HG02973 (cell line): ENCODE results near the gene ZMPSTE24.
"Not testable (repeated sequence)": the region's sequence is repeated elsewhere in the genome, so short reads cannot be mapped to it uniquely, and the experiment has no call there.

Experiments used
- ATAC-seq: cut with Tn5 transposase; IDR thresholded peaks from one replicate; pipeline ENCODE4 v1.9.1; 2021; ENCODE audit warnings: moderate library complexity; ENCODE audit not compliant: unreplicated experiment

Gene ZMPSTE24

DNA sequence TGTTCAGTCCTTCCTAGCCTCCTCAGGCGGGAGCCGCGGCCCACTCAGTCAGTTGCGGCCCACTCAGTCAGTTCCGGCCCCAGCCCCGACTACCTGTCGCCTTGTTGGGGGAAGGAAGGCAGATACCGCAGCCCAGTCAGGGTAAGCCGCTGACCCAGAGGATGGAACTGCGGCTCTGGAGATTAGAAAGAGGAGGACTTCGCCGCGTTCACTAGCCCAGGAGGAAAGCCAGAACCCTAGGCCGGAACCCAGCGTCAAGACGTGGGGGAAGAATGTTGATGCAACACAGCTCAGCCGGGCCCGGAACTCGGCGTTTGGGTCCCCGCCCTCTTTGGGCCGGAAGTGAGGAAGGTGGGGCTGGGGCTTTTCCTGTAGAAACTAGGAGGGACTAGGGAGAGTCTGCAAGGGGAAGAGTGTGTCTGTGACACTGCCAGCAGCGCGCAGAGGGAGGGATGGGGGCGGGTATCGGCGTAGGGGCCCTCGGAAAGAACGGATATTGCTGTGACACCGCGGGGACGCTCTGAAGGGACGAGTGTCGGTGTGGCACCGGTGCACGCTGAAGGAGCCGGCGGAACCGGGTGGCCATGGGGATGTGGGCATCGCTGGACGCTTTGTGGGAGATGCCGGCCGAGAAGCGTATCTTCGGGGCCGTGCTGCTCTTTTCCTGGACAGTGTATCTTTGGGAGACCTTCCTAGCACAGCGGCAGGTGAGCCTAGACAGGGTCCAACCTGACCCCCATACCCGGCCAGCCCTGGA lies at the start of gene ZMPSTE24:
Gene ZMPSTE24, plus strand, starts transcription at position 549 of the 757 bp plus-strand sequence. Its CDS starts 36 bp downstream, at position 585.
- peak; percentile 79 for ATAC-seq

DNA sequence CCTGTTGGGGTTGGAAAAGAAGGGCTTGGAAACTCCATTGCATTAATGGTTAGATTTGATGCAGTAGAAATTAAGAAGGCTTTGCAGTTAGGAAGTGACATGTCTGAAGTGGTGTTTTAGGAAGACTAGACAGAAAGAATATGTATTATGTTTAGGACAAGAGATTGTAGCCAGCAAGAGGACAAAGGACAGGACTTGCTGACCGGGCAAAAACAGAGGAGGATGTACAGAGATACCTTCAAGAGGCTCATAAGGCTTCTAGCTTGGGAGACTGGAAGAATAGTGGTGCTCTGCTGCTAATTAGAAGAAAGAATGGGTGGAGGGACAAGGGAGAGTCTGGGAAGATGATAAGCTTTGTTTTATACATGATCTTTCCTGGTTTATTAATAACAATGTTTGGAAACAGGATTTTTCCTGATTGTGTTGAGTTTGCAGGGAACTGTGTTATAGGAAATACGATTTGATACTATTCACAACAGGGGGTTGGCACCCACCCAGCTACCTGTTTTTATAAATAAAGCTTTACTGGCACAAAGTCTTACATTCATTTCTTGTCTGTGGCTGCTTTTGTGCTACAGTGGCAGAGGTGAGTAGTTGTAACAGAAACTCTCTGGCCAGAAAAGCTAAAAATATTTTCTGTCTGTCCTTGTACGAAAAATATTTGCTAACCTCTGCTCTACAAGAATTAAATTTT lies 47.4 kb upstream of the ZMPSTE24 start:
- no peak for ATAC-seq

DNA sequence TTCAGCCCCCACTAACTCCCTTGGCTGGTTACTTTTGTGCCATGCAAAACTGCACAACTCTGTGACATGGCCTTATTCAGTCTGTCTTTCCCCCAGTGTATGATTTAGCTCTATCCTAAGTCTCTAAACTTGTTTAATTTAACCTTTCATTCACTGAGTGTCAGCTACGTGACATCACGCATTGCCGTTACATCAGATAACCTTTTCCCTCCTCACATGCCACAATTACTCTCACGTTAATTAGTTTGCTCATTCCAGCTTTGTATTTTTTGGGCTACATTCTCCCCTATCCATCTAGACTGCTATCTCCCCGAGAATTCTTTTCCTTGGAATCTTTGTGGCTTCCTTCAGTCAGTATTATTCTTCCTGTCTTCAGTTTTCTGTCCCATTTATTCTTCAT lies 39.7 kb upstream of the ZMPSTE24 start:
- ATAC-seq = no peak

DNA sequence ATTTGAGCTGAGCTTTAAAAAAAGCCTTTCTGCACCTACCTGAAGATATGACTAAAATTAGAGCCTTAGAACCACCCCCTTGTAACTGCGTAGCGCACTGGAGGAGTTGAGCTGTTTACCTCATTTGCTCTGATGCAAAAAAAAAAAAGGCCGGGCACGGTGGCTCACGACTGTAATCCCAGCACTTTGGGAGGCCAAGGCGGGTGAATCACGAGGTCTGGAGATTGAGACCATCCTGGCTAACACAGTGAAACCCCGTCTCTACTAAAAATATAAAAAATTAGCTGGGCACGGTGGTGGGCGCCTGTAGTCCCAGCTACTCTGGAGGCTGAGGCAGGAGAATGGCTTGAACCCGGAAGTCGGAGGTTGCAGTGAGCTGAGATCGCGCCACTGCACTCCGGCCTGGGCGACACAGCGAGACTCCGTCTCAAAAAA lies 36.5 kb upstream of the ZMPSTE24 start:
- not testable (repeated sequence) for ATAC-seq

DNA sequence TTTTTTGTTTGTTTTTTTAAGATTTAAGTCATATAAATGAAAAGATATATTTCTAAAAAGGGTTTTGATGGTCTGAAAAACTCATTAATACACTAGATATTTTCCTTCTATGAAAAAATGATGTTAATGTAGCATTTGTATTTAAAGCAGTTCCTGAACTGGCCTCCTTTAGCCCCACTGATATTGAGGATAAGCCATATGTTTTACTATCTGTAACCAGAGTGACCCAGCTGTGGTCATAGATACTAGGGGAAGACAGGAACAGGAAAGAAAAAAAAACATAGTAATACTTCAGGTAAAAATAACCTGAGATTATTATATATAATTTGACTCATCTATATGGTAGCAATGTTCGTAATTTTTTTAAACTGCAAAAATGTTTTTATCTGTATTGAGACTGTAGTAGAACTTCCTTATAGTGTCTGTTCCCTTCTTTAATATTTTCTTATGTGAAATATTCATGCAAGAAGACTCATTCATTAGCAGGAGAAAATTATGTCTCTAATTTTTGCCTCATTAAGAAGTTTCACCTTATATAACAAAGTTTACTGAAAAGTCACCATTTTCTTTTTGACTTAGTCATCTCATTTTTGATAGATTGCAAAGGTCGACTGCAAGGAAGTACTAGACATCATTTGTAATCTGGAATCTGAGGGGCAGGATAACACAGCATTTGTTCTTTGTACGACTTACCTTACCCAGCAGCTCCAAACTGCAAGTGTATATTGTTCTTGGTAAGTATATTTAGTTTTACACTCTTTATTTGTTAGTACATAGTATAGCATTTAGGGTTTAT lies 35.9 kb upstream of the ZMPSTE24 start:
- ATAC-seq = no peak

DNA sequence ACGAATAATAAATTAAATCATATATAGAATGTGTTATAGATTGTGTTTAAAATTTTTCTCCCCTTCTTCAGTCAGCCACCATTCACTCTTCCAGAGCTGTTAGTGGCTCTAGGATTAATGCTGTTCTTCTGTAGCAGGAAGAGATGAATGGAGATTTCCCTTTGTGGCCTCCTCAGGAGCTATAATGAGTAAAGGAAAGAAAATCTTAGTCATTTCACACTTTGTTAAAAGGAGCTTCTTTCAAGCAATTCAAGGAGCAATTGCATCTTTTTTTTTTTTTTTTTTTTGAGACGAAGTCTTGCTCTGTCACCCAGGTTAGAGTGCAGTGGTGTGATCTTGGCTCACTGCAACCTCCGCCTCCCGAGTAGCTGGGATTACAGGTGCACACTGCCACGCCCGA lies 34.0 kb upstream of the ZMPSTE24 start:
- ATAC-seq = no peak

DNA sequence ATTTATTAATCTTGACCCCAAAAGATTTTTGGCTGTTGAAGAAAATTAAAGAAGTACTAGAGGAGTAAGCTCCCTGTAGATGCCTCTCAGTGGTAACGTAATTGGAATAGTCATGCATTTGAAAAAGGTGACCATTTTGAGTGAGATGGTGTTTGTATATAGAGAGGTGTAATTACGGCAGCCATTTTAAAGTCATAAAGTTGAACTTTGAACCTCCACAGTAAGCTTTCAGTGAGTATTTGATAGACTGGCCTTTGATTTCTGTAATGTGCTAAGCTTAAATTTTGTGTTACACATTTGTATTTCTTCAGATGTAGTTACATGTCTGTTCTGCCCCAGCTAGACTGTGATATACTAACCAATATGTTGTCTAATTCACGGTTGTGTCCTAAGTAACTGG lies 31.8 kb upstream of the ZMPSTE24 start:
- ATAC-seq = no peak

DNA sequence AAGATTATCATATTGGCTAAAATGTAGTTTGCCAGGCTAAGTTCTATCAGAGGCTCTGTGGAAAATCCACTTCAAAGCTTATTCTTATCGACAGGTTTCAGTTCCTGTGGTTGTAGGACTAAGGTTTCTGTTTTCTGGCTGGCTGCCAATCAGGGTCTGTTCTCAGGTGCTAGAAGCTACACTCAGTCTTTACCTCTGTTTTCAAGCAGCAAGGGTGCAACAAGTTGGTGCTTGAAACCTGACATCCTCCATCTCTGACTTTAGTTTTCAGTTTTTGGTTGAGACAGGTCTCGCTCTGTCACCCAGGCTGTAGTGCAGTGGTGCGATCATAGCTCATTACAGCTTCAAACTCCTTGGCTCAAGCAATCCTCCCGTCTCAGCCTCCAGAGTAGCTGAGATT lies 25.6 kb upstream of the ZMPSTE24 start:
- peak; percentile 89 for ATAC-seq

DNA sequence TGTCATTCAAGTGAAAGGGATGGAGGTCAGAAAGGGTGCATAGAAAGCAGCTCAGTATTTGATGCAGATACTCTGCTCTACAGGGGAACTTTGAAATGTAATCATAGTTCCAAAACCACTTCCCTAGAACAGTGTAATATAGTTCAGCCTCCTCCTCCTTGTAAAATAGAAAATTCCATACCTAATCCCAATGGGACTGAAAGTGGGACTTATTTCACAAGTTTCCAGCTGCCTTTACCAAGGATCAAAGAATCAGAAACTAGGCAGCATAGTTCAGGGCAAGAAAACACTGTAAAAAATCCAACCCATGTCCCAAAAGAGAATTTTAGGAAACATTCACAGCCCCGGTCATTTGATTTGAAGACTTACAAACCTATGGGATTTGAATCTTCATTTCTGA lies 18.4 kb upstream of the ZMPSTE24 start:
- no peak for ATAC-seq

DNA sequence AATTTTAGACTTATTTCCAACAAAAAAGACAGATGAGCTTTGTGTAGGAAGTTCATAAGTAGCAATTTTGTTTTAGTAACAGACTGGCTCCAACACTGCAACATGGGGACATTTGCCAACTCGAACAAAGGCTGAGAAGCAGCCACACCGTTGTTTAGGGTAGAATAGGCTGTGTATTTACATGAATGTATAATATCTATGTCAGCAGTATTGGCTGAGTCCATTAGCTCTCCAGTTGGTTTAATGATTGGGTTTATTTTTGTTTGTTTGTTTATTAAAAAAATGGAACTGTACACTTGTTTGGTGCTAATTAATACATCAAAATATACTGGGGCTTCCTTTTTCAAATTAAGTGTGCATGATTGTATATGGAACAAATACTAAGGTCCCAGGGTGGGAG lies 17.6 kb upstream of the ZMPSTE24 start:
- ATAC-seq = no peak

DNA sequence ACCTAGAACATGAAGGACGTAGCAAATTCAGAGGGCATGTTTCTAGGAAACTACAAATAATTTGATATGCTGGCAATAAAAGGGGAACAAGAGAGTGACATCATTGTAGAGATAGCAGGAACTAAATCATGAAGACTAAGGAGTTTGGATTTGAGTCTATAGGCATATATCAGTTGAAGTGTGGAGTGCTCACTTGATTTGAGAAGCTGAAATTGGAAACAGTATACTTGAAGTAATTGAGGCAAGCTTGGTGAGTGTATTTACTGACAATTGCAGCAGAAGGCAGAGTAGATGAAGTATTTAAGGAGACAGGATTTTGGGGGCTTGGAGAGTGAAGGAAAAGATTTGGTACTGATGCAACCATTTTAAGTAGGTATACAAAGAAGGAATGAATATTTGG lies 16.7 kb upstream of the ZMPSTE24 start:
- ATAC-seq = peak; percentile 17

DNA sequence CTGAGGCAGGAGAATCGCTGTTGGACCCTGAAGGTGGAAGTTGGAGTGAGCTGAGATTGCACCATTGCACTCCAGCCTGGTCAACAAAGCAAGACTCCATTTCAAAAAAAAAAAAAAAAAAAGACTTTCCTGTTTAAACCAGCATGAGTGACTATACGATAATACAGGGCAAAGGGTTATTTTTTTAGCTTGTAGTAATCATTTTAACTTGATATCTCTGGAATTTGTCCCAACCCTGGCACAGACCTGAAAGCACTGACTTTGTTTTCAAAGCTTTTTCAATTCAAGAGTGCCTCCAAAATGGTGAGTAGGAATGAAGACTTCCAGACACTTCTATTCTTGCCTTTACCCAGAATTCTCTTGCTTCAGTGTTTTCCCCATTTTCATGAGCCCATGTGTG lies 14.7 kb upstream of the ZMPSTE24 start:
- ATAC-seq = no peak

DNA sequence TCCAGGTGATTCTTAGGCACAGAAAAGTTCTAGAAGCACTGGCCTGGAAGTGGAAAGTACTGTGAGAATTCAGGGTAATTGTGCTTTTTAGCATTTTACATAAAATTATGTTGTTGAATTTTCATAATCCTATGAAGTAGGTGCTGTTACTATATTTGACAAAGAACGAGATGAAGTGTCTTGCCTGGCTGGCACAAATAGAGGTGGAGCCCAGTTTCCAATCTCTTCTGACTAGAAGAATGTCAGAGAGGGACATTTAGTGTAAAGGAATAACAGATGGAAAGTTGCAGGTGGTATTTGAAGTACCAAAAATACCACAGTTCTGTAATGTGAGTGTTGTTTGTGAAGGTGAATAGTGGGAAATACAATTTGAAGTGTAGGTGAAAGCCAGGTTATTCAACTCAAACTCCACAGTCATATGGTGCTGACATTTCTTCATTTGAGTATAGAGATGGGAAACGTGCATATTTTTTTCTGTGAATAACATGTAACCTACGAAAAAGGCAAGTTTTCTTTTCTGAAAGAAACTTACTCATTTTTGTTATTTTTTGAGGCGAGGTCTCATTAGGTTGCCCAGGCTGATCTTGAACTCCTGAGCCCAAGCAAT lies 13.8 kb upstream of the ZMPSTE24 start:
- no peak for ATAC-seq

DNA sequence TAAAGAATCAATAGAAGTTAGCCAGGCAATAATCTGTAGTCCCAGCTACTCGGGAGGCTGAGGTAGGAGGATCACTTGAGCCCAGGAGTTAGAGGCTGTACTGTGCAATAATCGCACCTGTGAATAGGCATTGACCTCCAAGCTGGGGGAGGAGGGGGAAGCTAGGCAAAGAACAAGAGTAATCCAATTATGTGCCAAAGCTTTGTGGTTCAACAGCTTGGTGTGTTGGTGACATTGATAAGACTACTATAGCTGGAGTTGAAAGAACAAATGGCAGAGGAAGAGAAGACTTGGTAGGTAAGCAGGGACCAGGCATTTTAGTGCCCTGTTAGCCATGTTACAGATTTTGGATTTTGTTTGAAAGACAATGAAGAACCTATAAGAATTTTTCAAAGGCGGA lies 12.3 kb upstream of the ZMPSTE24 start:
- no peak for ATAC-seq

DNA sequence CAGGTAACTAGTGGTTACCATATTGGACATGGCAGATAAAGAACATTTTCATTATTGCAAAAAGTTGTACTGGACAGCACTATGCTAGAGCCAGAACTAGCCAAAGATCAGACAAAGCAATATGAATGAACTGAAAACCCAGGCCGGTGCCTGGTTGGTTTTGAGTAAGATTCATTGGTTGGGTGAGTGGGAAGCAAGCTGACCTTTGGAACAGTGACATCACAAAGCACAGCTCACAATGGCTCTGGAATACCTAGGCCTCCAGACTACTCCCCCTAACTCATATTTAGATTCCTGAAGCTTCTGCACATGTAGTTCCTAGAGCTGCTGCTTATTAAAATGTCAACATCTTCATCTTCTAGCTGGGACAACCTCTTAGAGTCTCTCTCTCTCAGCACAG lies 10.4 kb upstream of the ZMPSTE24 start, which contains the start of gene TMCO2:
Gene TMCO2, plus strand, starts transcription at position 283 of the 400 bp plus-strand sequence. Its CDS starts 57 bp downstream, at position 340.
- no peak for ATAC-seq

DNA sequence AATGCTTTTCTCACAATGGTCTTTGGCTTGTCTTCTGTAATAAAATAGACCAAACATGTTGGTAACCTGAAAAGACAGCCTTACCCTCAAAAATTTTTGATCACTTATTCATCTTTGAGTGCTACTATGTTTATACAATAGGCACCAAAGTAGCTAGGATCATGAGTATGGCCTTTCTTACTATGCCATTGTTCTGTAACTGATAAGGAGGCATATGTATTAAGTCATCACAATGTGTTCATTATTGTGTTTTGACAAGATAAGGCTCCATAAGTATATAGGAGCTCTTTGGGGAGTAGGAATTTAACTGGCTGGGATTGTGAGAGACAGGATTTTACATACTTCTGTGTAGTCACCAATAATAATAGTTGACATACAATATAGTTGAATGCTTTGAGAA lies 9.6 kb upstream of the ZMPSTE24 start:
- ATAC-seq = no peak

DNA sequence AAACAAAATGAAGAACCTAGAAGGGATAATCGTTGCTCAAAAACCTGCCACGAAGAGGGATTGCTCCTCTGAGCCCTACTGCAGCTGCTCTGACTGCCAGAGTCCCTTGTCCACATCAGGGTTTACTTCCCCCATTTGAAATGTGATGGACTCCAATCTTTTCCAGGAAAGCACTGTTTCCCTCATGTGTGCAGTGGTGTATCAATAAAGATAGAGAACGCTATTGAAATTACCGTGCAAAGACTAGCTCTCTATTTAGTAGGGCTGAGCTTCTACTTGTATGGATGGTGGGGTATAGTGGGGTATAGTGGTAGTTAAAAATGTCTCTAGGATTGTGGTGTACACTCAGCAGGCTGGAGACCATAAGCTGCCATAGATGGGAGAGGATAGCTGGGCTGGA lies 6.6 kb upstream of the ZMPSTE24 start:
- no peak for ATAC-seq

DNA sequence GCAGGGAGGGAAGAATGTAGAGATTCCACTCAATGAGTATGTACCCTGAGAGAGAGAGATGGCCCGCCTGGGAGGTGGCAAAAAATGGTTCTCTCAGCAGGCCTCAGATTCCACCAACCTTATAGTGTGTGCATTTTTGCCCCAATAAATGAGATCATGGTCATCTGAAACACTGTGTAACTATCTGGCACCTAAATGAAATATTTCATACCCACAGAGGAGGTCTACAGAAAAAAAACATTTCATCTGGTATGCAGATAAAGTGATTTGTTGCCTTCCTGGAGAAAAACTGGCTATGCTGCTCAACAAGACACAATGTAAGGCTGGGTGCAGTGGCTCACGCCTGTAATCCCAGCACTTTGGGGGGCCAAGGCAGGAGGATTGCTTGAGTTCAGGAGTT lies 5.4 kb upstream of the ZMPSTE24 start:
- no peak for ATAC-seq

DNA sequence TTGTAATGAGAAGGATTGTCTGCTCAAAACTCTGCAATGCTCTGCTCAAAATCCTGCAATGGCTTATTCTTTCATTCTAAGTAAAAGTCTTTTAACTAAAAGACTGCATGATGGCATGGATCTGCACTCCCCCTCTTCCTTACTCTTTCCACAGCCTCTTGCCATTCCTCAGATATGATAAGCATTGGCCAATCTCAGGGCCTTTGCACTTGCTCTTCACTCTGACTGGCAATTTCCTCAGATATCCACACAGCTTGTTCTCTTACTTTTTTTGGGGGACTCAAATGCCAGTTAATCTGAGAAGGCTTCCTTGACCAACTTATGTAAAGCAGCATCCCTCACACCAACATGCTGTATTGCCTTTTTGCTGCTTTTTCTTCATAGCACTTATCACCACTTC lies 2.8 kb upstream of the ZMPSTE24 start:
- ATAC-seq = no peak

DNA sequence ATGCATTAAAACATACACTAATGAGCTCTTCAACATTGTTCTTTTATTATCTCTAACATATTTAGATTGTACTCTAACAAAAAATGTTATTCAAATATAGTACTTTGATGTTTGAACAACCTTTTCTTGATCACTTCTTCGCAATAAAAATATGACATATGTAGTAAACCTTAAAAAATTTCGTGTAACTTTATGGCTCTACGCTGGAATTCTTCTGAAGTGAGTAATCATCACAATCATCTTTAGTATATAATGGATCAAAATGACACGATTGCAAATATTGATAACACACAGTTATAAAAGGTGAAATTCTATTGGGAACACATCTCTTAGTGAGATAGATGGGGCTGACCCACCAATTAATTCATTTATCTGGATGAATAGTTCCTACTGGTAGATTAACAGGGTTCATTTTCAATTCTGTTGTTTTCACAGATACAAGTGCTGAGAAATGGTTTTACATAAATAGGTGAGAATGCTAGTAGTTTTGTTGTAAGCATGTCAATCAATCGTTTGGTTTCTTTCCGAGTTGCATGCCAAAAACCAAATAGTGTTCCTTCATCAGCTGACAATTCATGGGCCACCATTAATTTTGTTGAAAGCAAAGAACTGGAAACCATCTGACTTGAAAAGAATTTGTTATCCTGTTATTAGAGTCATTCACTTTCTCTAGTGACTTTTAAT lies 1.5 kb upstream of the ZMPSTE24 start:
- ATAC-seq = no peak

DNA sequence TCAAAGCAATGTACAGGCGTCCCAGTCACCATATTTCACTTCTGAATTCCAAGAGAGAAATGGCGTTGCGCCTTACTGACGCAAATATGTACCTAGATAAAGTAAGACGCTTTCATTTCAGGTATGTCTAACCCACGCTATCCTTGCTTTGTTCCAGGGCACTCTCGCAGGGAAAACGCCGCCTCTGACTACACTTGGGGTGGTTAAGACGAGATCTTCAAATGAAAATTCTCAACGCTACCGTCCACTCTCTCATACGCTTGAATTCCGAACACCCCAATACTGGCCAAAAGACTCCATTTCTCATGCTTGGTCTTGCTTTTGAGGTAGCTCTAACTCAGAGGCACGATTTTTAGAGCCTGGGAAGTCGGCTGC lies 736 bp upstream of the ZMPSTE24 start:
- no peak for ATAC-seq
